ENCODE results near the gene MBL2.

GRCh38 chr10:52762088-52762487, 10.5 kb downstream of the MBL2 start:
- TF ChIP-seq ZNF148 (tag by site-specific recombination; IDR thresholded peaks at IDR 0.05; ENCODE audit: borderline replicate concordance) (no peak), TCF7L2 (IDR thresholded peaks at IDR 0.05; ENCODE audit: borderline replicate concordance, low read depth, low read length) (no peak), CTCF (tag by site-specific recombination; IDR thresholded peaks at IDR 0.05) (no peak), ZNF239 (tag by site-specific recombination; IDR thresholded peaks at IDR 0.05) (no peak), ZNF704 (tag by site-specific recombination; IDR thresholded peaks at IDR 0.05) (no peak), ZNF843 (tag by site-specific recombination; IDR thresholded peaks at IDR 0.05) (no peak), ZNF311 (tag by site-specific recombination; IDR thresholded peaks at IDR 0.05; ENCODE audit: borderline replicate concordance) (no peak), ZSCAN16 (tag by site-specific recombination; IDR thresholded peaks at IDR 0.05) (no peak), PRDM4 (tag by site-specific recombination; IDR thresholded peaks at IDR 0.05) (no peak), ZBTB6 (tag by site-specific recombination; IDR thresholded peaks at IDR 0.05) (no peak), ZNF354C (tag by site-specific recombination; IDR thresholded peaks at IDR 0.05; ENCODE audit: borderline replicate concordance, low read depth) (no peak), ZNF558 (tag by site-specific recombination; IDR thresholded peaks at IDR 0.05) (no peak), ZNF114 (tag by site-specific recombination; IDR thresholded peaks at IDR 0.05) (no peak)
- TF ChIP-seq, protein P1, sequence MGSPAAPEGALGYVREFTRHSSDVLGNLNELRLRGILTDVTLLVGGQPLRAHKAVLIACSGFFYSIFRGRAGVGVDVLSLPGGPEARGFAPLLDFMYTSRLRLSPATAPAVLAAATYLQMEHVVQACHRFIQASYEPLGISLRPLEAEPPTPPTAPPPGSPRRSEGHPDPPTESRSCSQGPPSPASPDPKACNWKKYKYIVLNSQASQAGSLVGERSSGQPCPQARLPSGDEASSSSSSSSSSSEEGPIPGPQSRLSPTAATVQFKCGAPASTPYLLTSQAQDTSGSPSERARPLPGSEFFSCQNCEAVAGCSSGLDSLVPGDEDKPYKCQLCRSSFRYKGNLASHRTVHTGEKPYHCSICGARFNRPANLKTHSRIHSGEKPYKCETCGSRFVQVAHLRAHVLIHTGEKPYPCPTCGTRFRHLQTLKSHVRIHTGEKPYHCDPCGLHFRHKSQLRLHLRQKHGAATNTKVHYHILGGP (tag by site-specific recombination; IDR thresholded peaks at IDR 0.05), result no peak

Measured in HEK293 (cell line).